Measurements from ENCODE around the gene TNK2.
"Not testable (repeated sequence)": the region's sequence is repeated elsewhere in the genome, so short reads cannot be mapped to it uniquely, and the experiment has no call there.

TNK2 gene

GRCh38 chr3:195907934-195908693 is at the start of gene TNK2:
TSS of gene TNK2 (minus strand) at chr3:195908551. CDS start at chr3:195888588, 19,963 bp downstream.
- DNase-seq = peak; percentile 23 to 52

GRCh38 chr3:195956577-195956976 is 48.2 kb upstream of the TNK2 start:
- no peak for DNase-seq

GRCh38 chr3:195955416-195955841 is 47.1 kb upstream of the TNK2 start:
- DNase-seq = not testable (repeated sequence)

- DNase-seq = not testable (repeated sequence)
These were observed 46.4 kb upstream of the TNK2 start for GRCh38 chr3:195954752-195955119.

- DNase-seq = not testable (repeated sequence)
These were observed 45.9 kb upstream of the TNK2 start for GRCh38 chr3:195954052-195954751.

GRCh38 chr3:195952590-195952989 is 44.2 kb upstream of the TNK2 start:
- not testable (repeated sequence) for DNase-seq

- DNase-seq = not testable (repeated sequence)
These were observed 43.3 kb upstream of the TNK2 start for GRCh38 chr3:195951443-195952177.

GRCh38 chr3:195950731-195951130 is 42.4 kb upstream of the TNK2 start:
- DNase-seq = not testable (repeated sequence)

- not testable (repeated sequence) for DNase-seq
These were observed 41.8 kb upstream of the TNK2 start for GRCh38 chr3:195950164-195950563.

- not testable (repeated sequence) for DNase-seq
These were observed 38.8 kb upstream of the TNK2 start for GRCh38 chr3:195946910-195947699.

GRCh38 chr3:195941265-195941815 is 33.0 kb upstream of the TNK2 start:
- not testable (repeated sequence) for DNase-seq

- not testable (repeated sequence) for DNase-seq
These were observed 32.5 kb upstream of the TNK2 start for GRCh38 chr3:195940806-195941205.

GRCh38 chr3:195939526-195940470 is 31.4 kb upstream of the TNK2 start:
- DNase-seq = not testable (repeated sequence)

GRCh38 chr3:195933044-195933430 is 24.7 kb upstream of the TNK2 start:
- DNase-seq = not testable (repeated sequence)

GRCh38 chr3:195932418-195933043 is 24.2 kb upstream of the TNK2 start:
- DNase-seq = no peak

- DNase-seq = no peak
These were observed 23.4 kb upstream of the TNK2 start for GRCh38 chr3:195931582-195932273.

- DNase-seq = no peak
These were observed 21.1 kb upstream of the TNK2 start for GRCh38 chr3:195929452-195929851.

- DNase-seq = no peak
These were observed 13.0 kb upstream of the TNK2 start for GRCh38 chr3:195921334-195921791.

GRCh38 chr3:195918176-195918575 is 9.8 kb upstream of the TNK2 start:
- no peak for DNase-seq

- no peak for DNase-seq
These were observed 8.6 kb upstream of the TNK2 start for GRCh38 chr3:195916991-195917390.
